Hair follicle dermal papilla cell (primary cell): ENCODE data around the gene CHCHD2. TPM values are rescaled to one million over a fixed set of nuclear protein-coding genes. Genes with fewer than 3 reads are reported as not detected.

Experiments used
- small RNA-seq: library from RNA; depleted of rRNA; stranded (forward); fragments of <200 nt; gene quantifications from one replicate; pipeline ENCODE3, GENCODE V24; 2012
- total RNA-seq: library from RNA; depleted of rRNA; stranded (reverse); fragments of >200 nt; gene quantifications from 2 replicates; pipeline ENCODE4 v1.2.3, GENCODE V29; 2012

The CHCHD2 gene
- 166 and 215 TPM in 2 replicates for total RNA-seq

GRCh38 chr7:56106108-56107073 lies at the start of gene CHCHD2:
CHCHD2 (minus strand) TSS chr7:56106476; CDS start chr7:56106413, 63 bp downstream.

GRCh38 chr7:56115852-56116538 lies 9.7 kb upstream of the CHCHD2 start, which contains the start of gene NUPR2:
NUPR2 (minus strand) TSS chr7:56116417; CDS start chr7:56116314, 103 bp downstream.

GRCh38 chr7:56092789-56093531 lies 13.3 kb downstream of the CHCHD2 start, which contains the start of gene PHKG1:
PHKG1 (minus strand) TSS chr7:56092952; CDS start chr7:56088941, 4,011 bp downstream.

GRCh38 chr7:56063882-56064625 lies 42.2 kb downstream of the CHCHD2 start, which contains the start of gene SUMF2:
SUMF2 (plus strand) TSS chr7:56064286; CDS start chr7:56064312, 26 bp downstream.

Small RNA genes lying within 50 kb of the gene (small RNA-seq; reads per million reads assigned to genes)
- gene SNORA15 (0.77 reads per million, percentile 10 among the genes with 10 or more reads in this experiment), gene SNORA22B (0.71 reads per million, percentile 8 among the genes with 10 or more reads in this experiment)

Other genes with a start within 250 kb of the CHCHD2 start
- not detected in 2 replicates for gene SEPTIN14, start 243.7 kb downstream of the CHCHD2 start, total RNA-seq
- gene ZNF713, start 219.0 kb downstream of the CHCHD2 start, total RNA-seq, result 1.3 and 1.9 TPM in 2 replicates
- gene MRPS17, start 154.6 kb downstream of the CHCHD2 start, total RNA-seq, result 13.0 and 13.6 TPM in 2 replicates
- gene NIPSNAP2, start 141.9 kb downstream of the CHCHD2 start, total RNA-seq, result 48.5 and 50.8 TPM in 2 replicates
- gene PSPH, start 55.0 kb downstream of the CHCHD2 start, total RNA-seq, result 36.9 and 39.4 TPM in 2 replicates
- gene CCT6A, start 54.7 kb downstream of the CHCHD2 start, total RNA-seq, result 72.1 and 75.3 TPM in 2 replicates
- 218 and 232 TPM in 2 replicates for gene SUMF2, start 42.2 kb downstream of the CHCHD2 start, total RNA-seq
- gene PHKG1, start 13.5 kb downstream of the CHCHD2 start, total RNA-seq, result 3.8 and 7.0 TPM in 2 replicates
- not detected in 2 replicates for gene NUPR2, start 9.9 kb upstream of the CHCHD2 start, total RNA-seq